HG03060 (cell line): ENCODE measurements around the gene ADGRE3.
"Not testable (repeated sequence)": the region's sequence is repeated elsewhere in the genome, so short reads cannot be mapped to it uniquely, and the experiment has no call there.

Experiments used
- ATAC-seq: cut with Tn5 transposase; IDR thresholded peaks from one replicate; pipeline ENCODE4 v1.9.1; 2021; ENCODE audit warnings: low read depth, moderate number of reproducible peaks; ENCODE audit not compliant: unreplicated experiment

The ADGRE3 gene

GRCh38 chr19:14612242-14612641 is 62.4 kb downstream of the ADGRE3 start:
- not testable (repeated sequence) for ATAC-seq

- ATAC-seq: no peak
Measured at GRCh38 chr19:14611051-14611450, 63.6 kb downstream of the ADGRE3 start.

- ATAC-seq: no peak
Measured at GRCh38 chr19:14606627-14607026, 68.0 kb downstream of the ADGRE3 start.

GRCh38 chr19:14603990-14604387 is 70.7 kb downstream of the ADGRE3 start:
- no peak for ATAC-seq

GRCh38 chr19:14599548-14600147 is 75.0 kb downstream of the ADGRE3 start:
- no peak for ATAC-seq

GRCh38 chr19:14595558-14595957 is 79.1 kb downstream of the ADGRE3 start:
- ATAC-seq: no peak

- ATAC-seq: not testable (repeated sequence)
Measured at GRCh38 chr19:14589433-14589832, 85.2 kb downstream of the ADGRE3 start.

GRCh38 chr19:14585187-14585586 is 89.5 kb downstream of the ADGRE3 start:
- peak; percentile 76 for ATAC-seq

- not testable (repeated sequence) for ATAC-seq
Measured at GRCh38 chr19:14584372-14584771, 90.3 kb downstream of the ADGRE3 start.

- no peak for ATAC-seq
Measured at GRCh38 chr19:14582894-14583340, 91.7 kb downstream of the ADGRE3 start, which contains the start of gene CLEC17A. Gene CLEC17A (plus strand): TSS chr19:14583084. CDS start chr19:14583161, 77 bp downstream.

GRCh38 chr19:14580623-14581237 is 93.9 kb downstream of the ADGRE3 start:
- no peak for ATAC-seq

GRCh38 chr19:14577885-14578427 is 96.7 kb downstream of the ADGRE3 start:
- no peak for ATAC-seq

- no peak for ATAC-seq
Measured at GRCh38 chr19:14577264-14577663, 97.4 kb downstream of the ADGRE3 start.

GRCh38 chr19:14576363-14576762 is 98.3 kb downstream of the ADGRE3 start:
- no peak for ATAC-seq

GRCh38 chr19:14575428-14575980 is 99.1 kb downstream of the ADGRE3 start:
- ATAC-seq: no peak

- ATAC-seq: peak; percentile 89
Measured at GRCh38 chr19:14571695-14572490, 102.8 kb downstream of the ADGRE3 start, which contains the start of gene NDUFB7. Gene NDUFB7 (minus strand): TSS chr19:14572066. CDS start chr19:14572000, 66 bp downstream.

GRCh38 chr19:14570864-14571527 is 103.6 kb downstream of the ADGRE3 start:
- no peak for ATAC-seq
